RPMI7951 (cell line): ENCODE results near the gene NAA40. TPM values are rescaled to one million over a fixed set of nuclear protein-coding genes. Genes with fewer than 3 reads are reported as not detected.

Experiments used
- DNase-seq: peaks from one replicate; pipeline ENCODE4 v3.0.0-alpha.2; 2012; ENCODE audit warnings: low read depth
- total RNA-seq: library from RNA; depleted of rRNA; stranded (reverse); fragments of >200 nt; shearing (Covaris generic); gene quantifications from 2 replicates; pipeline ENCODE4 v1.2.3, GENCODE V29; 2014; rRNA removed

The NAA40 gene
- total RNA-seq: 10.8 TPM in 2 replicates

DNA sequence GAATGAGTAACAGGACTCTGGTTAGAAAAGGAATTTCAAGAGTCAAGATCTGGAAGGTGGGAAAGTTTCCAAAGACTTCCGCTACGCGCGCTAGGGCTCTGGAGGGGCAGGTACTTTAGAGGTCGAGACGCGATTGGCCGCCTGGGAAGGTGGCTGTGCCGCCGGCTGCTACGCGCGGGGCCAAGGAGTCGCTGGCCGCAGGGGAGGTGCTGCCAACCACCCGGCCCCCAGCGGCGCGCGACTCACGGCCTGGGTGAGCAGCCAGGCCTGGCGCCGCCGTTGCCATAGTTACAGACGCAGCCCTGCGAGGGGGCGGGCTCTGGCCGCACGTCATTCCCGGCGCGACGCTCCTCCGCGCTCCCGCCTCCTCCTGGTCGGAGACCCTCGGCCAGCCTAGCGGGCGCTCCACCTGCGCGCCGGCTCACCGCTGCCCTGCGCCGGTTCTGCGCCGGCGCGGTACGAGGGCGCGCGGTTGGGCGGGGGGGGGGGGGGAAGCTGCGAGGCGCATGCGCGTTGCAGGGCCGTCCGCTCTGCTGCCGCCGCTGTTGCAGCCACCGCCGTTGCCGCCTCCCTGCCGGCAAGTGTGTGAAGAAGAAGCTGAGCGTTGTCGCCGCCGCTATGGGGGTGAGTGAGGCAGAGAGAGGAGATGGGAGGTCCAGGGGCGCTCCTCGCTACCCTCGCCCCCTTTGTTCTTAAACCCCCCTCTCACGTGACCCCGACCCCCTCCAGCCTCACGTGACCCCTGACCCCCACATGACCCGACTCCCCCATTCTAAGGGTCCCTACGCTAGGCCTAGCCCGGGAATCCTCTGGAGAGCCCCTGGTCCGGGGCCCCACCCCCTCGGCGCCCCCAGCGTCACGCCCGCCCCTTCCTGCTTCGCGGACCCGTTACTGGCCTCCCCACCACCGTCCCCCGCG lies at the start of gene NAA40:
Gene NAA40, plus strand, starts transcription at position 524 of the 918 bp plus-strand sequence. Its CDS starts 95 bp downstream, at position 619.
- peak; percentile 95 for DNase-seq

DNA sequence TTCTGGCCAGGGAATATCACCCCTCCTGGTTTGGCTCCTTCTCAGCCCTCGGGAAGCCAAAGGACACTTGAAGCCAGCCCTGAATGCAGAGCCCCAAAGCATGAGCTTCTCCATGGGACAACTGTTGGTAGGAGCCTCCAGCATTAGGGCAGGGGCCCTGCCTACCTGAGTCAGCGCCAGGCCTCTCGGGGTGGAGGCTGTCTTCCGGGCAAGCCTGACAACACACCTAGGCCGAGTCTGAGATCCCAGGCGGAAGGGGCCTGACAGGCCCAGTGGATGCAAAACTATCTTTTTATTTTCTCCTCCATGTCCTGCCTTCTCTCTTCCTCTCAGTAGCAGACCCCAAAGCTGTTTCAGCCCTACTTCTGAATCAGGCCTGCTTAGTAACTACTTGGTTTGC lies 49.5 kb upstream of the NAA40 start:
- DNase-seq: no peak

GRCh38 chr11:63890368-63890767 lies 48.4 kb upstream of the NAA40 start:
- no peak for DNase-seq

GRCh38 chr11:63892228-63892627 lies 46.6 kb upstream of the NAA40 start:
- peak; percentile 24 for DNase-seq

GRCh38 chr11:63893355-63893754 lies 45.4 kb upstream of the NAA40 start:
- DNase-seq: no peak

DNA sequence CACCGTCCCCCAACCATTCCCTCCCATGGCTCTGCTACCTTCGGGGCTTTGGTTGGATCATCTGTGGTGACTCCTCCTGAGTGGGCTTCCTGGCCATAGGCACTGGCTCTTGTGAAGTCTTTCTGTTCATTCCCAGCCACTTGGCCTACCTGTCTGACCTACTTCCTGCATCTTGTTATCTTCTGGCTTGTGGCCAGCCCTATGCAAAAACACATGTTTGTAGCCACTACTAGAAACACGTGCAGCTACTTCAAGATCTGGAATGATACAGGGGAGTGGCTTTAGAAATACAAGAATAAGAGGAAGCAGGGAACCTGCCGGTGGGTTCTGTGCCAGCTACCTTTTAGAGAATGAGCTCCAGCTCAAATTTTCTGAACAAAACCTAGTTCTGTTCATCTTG lies 42.7 kb upstream of the NAA40 start:
- DNase-seq: no peak

DNA sequence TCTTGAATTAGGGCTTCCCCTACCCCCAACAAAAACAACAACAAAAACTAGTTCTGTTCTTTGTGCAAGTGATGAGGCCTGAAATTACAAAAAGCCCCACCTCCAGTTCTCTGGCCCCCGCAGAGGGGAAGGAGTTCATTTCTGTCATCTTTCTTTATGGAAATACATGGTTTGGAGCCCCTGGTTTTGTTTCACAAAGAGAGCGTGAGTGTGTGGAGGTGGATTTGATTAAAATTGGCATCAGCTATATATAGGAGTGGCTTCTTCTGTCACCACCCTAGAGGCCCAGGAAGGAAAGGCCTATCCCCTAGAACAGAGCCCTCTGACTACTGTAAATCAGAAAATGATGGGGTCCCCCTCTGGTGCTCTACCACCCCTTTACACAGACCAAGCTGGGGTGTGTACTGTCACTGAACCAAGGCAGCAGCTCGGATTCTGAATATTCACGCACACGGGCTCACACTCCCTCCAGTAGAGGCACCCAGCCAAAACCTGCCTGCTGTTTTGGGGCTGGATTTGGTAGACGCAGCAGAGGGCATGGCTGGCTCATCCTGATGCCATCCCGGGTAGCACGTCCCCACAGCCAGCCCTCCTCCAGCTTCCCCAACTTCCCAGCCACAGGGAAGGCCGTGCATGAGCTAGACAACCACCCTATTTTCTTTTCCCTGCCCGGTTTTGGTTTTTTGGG lies 41.2 kb upstream of the NAA40 start:
- DNase-seq: no peak

DNA sequence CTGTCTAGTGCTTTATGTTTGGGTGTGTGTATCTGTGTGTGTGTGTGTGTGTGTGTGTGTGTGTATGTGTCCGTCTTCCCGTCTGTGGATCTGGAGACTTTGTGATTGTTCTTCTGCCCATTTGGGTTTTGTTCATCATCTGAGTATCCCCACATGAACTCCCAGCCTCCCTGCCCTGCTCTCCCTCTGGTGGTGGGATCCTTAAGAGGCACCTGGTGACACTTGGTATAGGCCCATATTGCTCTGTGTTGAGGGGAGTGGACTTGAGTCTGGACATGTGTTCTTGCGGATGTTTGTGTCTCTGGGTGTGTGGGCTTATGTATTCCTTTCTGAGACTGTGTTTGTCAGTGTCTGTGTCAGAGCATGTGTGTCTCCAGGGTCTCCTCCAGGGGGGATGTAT lies 37.1 kb upstream of the NAA40 start:
- no peak for DNase-seq

GRCh38 chr11:63903884-63904283 lies 34.9 kb upstream of the NAA40 start:
- no peak for DNase-seq

DNA sequence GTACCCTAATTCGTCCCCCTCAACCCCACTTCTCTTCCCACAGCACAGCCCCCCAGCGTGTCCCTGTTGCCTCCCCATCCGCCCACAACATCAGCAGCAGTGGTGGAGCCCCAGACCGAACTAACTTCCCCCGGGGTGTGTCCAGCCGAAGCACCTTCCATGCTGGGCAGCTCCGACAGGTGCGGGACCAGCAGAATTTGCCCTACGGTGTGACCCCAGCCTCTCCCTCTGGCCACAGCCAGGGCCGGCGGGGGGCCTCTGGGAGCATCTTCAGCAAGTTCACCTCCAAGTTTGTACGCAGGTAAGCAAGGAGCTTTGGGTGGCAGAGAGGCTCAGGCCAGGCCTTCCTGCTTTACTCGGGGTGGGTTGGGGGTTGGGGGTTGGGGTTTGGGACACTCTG lies 34.1 kb upstream of the NAA40 start:
- no peak for DNase-seq

DNA sequence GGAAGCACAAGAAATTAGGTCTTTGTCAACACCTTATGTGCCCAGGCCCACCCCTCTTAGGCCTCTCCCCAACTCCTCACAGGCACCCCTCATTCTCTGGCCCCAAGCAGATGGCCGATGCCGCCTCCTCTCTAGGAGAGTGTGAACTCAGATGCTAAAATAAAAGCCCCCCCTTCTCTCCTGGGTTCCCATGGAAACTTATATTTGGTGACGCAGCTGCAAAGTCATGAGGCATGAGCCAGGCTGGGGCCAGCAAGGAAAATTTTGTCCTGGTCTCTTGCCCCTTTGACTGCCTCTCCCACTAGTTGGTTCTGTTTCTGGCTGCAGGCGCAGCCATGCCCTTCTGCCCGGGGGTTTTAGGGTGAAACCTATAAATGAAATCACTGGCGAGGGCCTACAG lies 33.6 kb upstream of the NAA40 start:
- DNase-seq: no peak

DNA sequence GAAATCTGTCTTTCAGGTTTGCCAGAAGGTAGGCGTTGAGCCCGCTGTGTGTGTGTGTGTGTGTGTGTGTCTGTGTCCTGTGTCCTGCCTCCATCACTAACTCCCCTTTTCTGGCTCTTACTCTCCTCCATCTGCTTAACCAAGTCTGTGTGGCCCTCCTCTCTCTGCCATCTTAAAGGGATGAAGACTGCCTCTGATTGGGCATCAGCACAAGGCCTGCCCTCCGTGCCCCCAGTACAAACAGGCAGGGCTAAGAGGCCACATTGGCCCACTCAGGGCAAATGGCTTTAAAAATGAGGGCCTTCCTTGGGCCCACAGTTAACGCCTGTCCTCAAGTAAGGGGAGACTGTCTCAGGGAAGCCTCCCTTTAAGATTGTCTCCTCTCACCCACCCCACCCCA lies 32.7 kb upstream of the NAA40 start:
- no peak for DNase-seq

DNA sequence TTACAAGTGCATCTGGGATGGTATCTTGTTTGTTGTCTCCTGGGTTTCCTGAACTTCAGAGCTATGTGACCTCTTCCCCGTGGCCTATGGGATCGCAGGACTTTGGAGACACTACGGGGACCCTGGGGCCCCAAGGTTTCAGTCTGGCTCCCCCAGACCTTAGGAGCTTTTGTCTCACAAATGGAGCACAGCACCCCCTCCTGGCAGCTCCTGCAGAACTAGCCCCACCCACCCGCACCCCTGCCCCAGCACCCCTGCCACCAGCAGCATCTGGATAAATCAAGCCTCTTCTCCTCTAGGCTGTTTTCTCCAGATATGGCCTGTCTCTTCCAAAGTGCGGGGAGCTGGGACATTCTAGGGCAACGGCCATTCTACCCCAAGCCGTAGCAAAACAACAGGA lies 32.2 kb upstream of the NAA40 start:
- no peak for DNase-seq

GRCh38 chr11:63907063-63907462 lies 31.7 kb upstream of the NAA40 start:
- no peak for DNase-seq

- no peak for DNase-seq
These were observed 30.8 kb upstream of the NAA40 start for GRCh38 chr11:63907808-63908530.

DNA sequence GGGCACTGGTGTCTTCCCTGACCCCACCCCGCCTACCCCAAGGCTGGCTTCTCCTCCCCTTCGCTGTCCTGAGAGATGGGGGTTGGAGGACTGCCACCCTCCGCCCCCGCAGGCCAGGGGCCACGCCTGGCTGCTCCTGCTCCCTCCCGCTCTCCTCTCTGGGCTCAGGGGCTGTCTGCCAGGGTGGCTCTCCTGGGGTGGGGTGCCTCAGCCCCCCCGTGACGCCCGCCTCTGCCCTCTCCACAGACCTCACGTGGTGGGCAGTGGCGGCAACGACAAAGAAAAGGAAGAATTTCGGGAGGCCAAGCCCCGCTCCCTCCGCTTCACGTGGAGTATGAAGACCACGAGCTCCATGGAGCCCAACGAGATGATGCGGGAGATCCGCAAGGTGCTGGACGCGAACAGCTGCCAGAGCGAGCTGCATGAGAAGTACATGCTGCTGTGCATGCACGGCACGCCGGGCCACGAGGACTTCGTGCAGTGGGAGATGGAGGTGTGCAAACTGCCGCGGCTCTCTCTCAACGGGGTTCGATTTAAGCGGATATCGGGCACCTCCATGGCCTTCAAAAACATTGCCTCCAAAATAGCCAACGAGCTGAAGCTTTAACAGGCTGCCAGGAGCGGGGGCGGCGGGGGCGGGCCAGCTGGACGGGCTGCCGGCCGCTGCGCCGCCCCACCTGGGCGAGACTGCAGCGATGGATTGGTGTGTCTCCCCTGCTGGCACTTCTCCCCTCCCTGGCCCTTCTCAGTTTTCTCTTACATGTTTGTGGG lies 30.0 kb upstream of the NAA40 start:
- DNase-seq: no peak

DNA sequence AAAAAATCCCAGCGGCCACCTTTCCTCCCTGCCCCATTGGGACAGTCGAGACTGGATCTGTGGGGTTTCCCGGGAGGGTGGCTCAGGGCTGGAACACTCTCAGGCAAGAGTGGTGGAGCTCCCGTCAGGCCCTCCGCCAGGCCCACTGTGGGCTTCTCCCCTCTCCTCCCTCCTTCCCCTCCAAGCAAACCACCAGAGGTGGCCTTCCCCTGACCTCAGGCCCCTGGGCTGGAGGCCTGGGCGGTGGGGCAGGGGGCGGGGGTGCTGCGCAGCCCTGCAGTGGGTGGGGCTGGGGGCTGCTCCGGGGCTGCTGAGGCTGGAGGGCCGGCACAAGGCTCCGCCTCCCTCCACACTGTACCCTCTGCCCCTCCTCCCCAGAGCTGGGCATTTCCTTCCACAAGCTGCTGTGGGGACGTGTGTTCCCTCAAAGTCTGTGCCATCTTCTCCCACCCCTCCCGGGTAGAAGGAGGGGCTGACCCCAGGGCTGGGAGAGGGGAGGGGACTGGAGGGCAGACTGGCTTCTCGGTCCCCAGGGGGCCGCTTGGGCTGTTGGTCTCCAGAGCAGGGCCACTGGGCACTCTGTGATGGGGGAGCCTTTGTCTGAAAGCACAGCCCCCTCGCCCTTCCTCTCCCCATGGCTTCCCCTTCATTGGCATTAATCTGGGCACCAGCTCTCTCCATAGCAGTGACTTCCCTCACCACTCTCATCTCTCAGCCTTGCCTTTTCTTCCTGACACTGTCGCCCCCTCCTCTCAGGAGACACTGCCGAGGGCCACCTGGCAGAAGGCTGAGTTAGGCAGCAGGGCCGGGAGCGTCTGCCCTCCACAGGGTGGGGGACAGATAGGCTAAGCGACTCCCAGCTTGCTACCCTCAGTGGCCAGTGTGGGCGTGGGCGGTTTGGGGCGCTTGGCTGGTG lies 29.0 kb upstream of the NAA40 start:
- DNase-seq: no peak

DNA sequence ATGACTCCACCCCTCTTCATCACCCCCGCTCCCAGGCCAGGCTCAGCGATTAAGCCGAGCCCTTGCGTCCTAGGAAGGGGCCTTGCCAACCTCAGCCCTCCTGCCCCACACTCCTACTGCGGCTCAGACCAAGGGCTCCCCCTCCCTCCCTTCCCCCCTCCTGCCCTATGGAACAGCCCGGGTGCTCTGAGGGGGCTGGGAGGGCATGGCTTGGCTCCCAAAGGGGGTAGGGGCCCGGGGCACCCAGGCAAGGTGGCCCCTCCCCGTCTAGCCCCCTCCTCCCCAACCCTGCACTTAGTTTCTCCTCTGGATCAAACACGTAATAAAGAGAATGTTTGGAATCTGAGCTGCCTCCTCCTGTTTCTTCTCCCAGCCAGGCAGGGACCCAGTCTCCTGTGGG lies 28.1 kb upstream of the NAA40 start:
- DNase-seq: no peak

DNA sequence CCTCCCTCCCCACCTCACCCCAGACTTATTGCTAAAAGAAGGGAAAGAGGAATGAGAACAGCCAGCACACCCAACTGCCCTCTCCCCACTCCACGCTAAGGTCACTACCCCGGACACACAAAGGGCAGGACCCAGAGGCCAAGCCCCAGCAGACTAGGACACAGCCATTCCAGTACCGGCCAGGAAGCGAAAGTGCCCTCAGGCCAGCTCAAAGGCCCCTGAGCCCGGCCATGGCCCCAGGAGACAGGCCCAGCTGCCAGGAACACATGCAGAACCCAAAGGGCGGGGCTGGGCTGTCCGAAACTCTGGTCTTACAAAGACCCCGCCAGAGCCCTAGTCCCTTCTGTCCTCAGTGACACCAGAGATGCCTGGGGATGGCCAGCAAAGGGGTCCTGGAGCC lies 27.4 kb upstream of the NAA40 start:
- DNase-seq: no peak

- DNase-seq: no peak
These were observed 26.9 kb upstream of the NAA40 start for GRCh38 chr11:63911876-63912275.

DNA sequence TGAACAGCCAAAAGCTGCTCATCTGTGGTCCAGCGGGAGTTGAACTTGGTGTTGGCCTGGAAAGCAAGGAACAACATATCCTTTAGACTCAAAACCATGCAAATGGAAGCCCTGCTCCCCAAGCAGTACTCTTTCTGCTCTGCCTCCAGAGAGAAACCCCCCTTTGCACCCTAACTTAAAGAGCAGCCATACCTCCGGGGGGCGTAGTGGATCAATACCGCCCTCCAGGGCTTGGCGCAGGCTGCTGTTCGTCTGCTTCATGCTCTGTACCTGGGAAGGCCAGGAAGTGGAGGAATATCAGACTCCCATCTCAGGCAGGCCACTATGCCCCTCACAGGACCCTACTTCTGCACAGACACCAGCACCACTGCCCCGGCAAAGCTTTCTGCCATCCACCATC lies 26.1 kb upstream of the NAA40 start:
- DNase-seq: no peak
